ENCODE measurements around the gene TENT4B.
"Not testable (repeated sequence)": the region's sequence is repeated elsewhere in the genome, so short reads cannot be mapped to it uniquely, and the experiment has no call there.

Gene TENT4B

GRCh38 chr16:50152807-50153595, at the start of gene TENT4B:
Gene TENT4B (plus strand): TSS chr16:50153306. CDS start chr16:50153622, 316 bp downstream.
- DNase-seq (ENCODE audit: low spot score) = peak; percentile 98

- no peak for DNase-seq (ENCODE audit: low spot score)
Measured at GRCh38 chr16:50103764-50104163, 49.3 kb upstream of the TENT4B start.

GRCh38 chr16:50114357-50115129, 38.6 kb upstream of the TENT4B start:
- DNase-seq (ENCODE audit: low spot score) = peak; percentile 55

- DNase-seq (ENCODE audit: low spot score) = no peak
Measured at GRCh38 chr16:50120711-50121110, 32.4 kb upstream of the TENT4B start.

GRCh38 chr16:50121278-50121677, 31.8 kb upstream of the TENT4B start:
- DNase-seq (ENCODE audit: low spot score) = no peak

GRCh38 chr16:50121721-50122445, 31.2 kb upstream of the TENT4B start:
- no peak for DNase-seq (ENCODE audit: low spot score)

- DNase-seq (ENCODE audit: low spot score) = no peak
Measured at GRCh38 chr16:50123417-50123816, 29.7 kb upstream of the TENT4B start.

GRCh38 chr16:50124769-50125168, 28.3 kb upstream of the TENT4B start:
- no peak for DNase-seq (ENCODE audit: low spot score)

GRCh38 chr16:50126183-50126582, 26.9 kb upstream of the TENT4B start:
- DNase-seq (ENCODE audit: low spot score) = no peak

- not testable (repeated sequence) for DNase-seq (ENCODE audit: low spot score)
Measured at GRCh38 chr16:50132571-50132970, 20.5 kb upstream of the TENT4B start.

- DNase-seq (ENCODE audit: low spot score) = no peak
Measured at GRCh38 chr16:50133214-50133613, 19.9 kb upstream of the TENT4B start.

- DNase-seq (ENCODE audit: low spot score) = peak; percentile 28
Measured at GRCh38 chr16:50136399-50136798, 16.7 kb upstream of the TENT4B start.

GRCh38 chr16:50137268-50137667, 15.8 kb upstream of the TENT4B start:
- no peak for DNase-seq (ENCODE audit: low spot score)

- no peak for DNase-seq (ENCODE audit: low spot score)
Measured at GRCh38 chr16:50139580-50139979, 13.5 kb upstream of the TENT4B start.

- no peak for DNase-seq (ENCODE audit: low spot score)
Measured at GRCh38 chr16:50144211-50144610, 8.9 kb upstream of the TENT4B start.

GRCh38 chr16:50146479-50147435, 6.3 kb upstream of the TENT4B start:
- DNase-seq (ENCODE audit: low spot score) = no peak

- DNase-seq (ENCODE audit: low spot score) = no peak
Measured at GRCh38 chr16:50151322-50151721, 1.8 kb upstream of the TENT4B start.

GRCh38 chr16:50151756-50152155, 1.4 kb upstream of the TENT4B start:
- no peak for DNase-seq (ENCODE audit: low spot score)

- DNase-seq (ENCODE audit: low spot score) = no peak
Measured at GRCh38 chr16:50152351-50152806, 727 bp upstream of the TENT4B start.

GRCh38 chr16:50153596-50154419, 702 bp downstream of the TENT4B start:
- DNase-seq (ENCODE audit: low spot score) = peak; percentile 60

Measured in D341Med (cell line).